ENCODE data around the gene SEC24D. TPM values are rescaled to one million over a fixed set of nuclear protein-coding genes. Genes with fewer than 3 reads are reported as not detected.

The SEC24D gene
- total and polyA plus RNA-seq, 2 of the 8 experiments (the other 6 are each of a cell fraction or from before 2014, with no cell fraction given), result 28.9 to 91.6 TPM

DNA sequence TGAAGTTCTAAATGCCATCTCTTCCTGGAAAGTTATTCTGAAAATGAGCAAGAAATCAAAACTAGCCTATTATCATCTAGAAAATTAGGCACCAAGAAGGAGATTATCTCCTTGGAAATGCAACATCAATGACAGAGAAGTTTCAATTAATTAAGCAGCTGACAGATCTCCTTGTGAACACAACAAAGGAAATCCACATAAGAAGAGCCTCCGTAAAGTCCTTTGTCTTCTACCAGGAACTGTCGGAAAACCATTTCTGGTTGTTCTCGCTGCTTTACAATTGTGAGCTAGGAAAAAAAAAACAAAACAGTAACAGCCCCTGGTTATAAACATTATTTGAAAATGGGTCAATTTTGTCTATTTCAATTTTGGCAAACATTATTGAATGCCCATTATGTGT is 112.6 kb downstream of the SEC24D start:
- Histone ChIP-seq H4K8ac (ENCODE audit: extremely low read depth, insufficient read depth, low read length) (no peak overlapping the region), H3K9ac (replicated peaks in 1 of 4; ENCODE audit: extremely low read depth in 1 of 4, low read depth in 3 of 4, low read length in 3 of 4) (no peak overlapping the region), H3K23me2 (ENCODE audit: low read depth, low read length) (no peaks in the 10 kb centered on the region), H2BK5ac (ENCODE audit: low read depth, low read length) (no peak overlapping the region), H3K14ac (ENCODE audit: insufficient read length) (no peak overlapping the region), H2BK12ac (ENCODE audit: low read depth, low read length) (no peak overlapping the region), H2AFZ (ENCODE audit: low read length) (no peak overlapping the region), H3K18ac (ENCODE audit: extremely low read depth, low read length) (no peak overlapping the region), H3K4me3 (ENCODE audit: extremely low read depth in 1 of 4, insufficient read depth in 2 of 4, low read depth in 3 of 4, low read length in 4 of 4) (no peak overlapping the region), H4K20me1 (replicated peaks in 1 of 2; ENCODE audit: control insufficient read depth in 1 of 2, insufficient read depth in 2 of 2, low read length in 2 of 2) (peaks cover 2 to 3% of the 10 kb centered on the region in 2 experiments), H3K79me2 (ENCODE audit: control insufficient read depth in 1 of 2, insufficient read depth in 2 of 2, low read length in 2 of 2) (no peaks in the 10 kb centered on the region), H3K56ac (replicated peaks; ENCODE audit: insufficient read length, low read depth, low read length) (no peak overlapping the region), H3K79me1 (ENCODE audit: low read depth, low read length) (no peaks in the 10 kb centered on the region), H2AK5ac (ENCODE audit: low read depth, low read length) (no peak overlapping the region), H3K23ac (ENCODE audit: insufficient read length) (no peak overlapping the region), H3K27ac (ENCODE audit: low read depth, low read length) (no peak overlapping the region), H3K4me2 (ENCODE audit: insufficient read depth in 1 of 2, low read depth in 2 of 2, low read length in 2 of 2) (no peak overlapping the region), H2BK20ac (ENCODE audit: low read length) (no peak overlapping the region), H4K5ac (ENCODE audit: insufficient read length, low read depth, low read length) (no peak overlapping the region), H3K36me3 (ENCODE audit: control insufficient read depth in 2 of 4, insufficient read depth in 4 of 4, low read length in 3 of 4) (peaks cover 4 to 42% (median 24%) of the 10 kb centered on the region in 4 experiments), H2BK15ac (ENCODE audit: low read length) (no peak overlapping the region), H2BK120ac (replicated peaks; ENCODE audit: low read depth, low read length) (no peak overlapping the region), H3K4ac (replicated peaks; ENCODE audit: insufficient read length, low read depth, low read length) (no peak overlapping the region), H3K4me1 (replicated peaks in 1 of 4; ENCODE audit: control insufficient read depth in 3 of 4, insufficient read depth in 4 of 4, low read length in 3 of 4) (no peaks in the 10 kb centered on the region), H4K91ac (replicated peaks; ENCODE audit: insufficient read length, low read length) (no peak overlapping the region), H3K9me3 (ENCODE audit: insufficient read depth in 2 of 2, low read depth in 1 of 2, low read length in 1 of 2) (no peaks in the 10 kb centered on the region), H3K27me3 (replicated peaks in 1 of 4; ENCODE audit: control insufficient read depth in 3 of 4, extremely low read depth in 1 of 4, insufficient read depth in 3 of 4, low read length in 3 of 4) (no peaks in the 10 kb centered on the region)
- ChIA-PET POLR2A (ENCODE audit: partially characterized antibody) (interaction anchor here (0.6 kb wide), 1 partner anchor 22 kb away, joined by 3 read pairs; no protein-coding TSS in a partner anchor), CTCF (ENCODE audit: partially characterized antibody) (no interaction called here)
- TF ChIP-seq BRCA1 (IDR thresholded peaks at IDR 0.05; ENCODE audit: low read depth, low read length) (no peak), NANOG (IDR thresholded peaks at IDR 0.05; ENCODE audit: insufficient read depth, low read depth, low read length, poor library complexity, severe bottlenecking) (no peak), CHD2 (IDR thresholded peaks at IDR 0.05; ENCODE audit: low read length) (no peak), KDM1A (IDR thresholded peaks at IDR 0.05; ENCODE audit: borderline replicate concordance, low read length) (no peak), POLR2AphosphoS5 (IDR thresholded peaks at IDR 0.05; ENCODE audit: low read depth, low read length) (no peak)
- 94% methylated on average over 3 of the region's 3 CpGs; no CpG with 5 or more reads in 1 of the 2 experiments for WGBS, 2 experiments (ENCODE audit: extremely low coverage in 1 of 2, insufficient coverage in 1 of 2, insufficient read length in 1 of 2, insufficient replicate concordance in 2 of 2, low coverage in 1 of 2, low lambda C conversion rate in 2 of 2, missing lambda C conversion rate in 1 of 2)
- FAIRE-seq (no peak), DNase-seq (ENCODE audit: low read depth in 1 of 2, low spot score in 2 of 2) (no peak)
